HG02840 (cell line): ENCODE results near the gene THBS1.
A peak's percentile ranks its signal among the peaks of the same experiment; 100 is the strongest.

Experiments
- ATAC-seq: cut with Tn5 transposase; IDR thresholded peaks from one replicate; pipeline ENCODE4 v1.9.1; 2021; ENCODE audit warnings: mild to moderate bottlenecking, moderate library complexity, moderate number of reproducible peaks; ENCODE audit not compliant: unreplicated experiment, low FRiP score

THBS1 gene

DNA sequence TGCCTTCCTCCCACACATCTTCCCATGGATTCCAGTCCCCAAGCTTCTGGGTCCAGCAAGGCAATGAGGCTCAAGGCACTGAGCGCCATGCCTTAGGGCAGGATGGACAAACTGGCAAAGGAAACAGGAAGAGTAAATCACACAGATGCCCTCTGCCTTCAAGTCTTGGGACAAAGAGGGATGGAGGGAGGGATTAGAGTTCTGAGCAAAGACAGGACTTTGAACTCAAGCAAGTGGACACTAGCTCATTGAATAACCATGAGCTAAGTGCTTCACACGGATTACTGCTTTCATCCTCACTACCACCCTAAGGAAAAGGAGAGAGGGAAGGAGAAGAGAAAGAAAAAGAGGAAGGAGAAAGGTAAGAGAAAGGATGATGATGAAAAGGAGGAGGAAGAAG, 7.6 kb upstream of the THBS1 start:
- no peak for ATAC-seq

GRCh38 chr15:39573844-39574243, 7.0 kb upstream of the THBS1 start:
- ATAC-seq = no peak

- no peak for ATAC-seq
Measured at GRCh38 chr15:39574427-39574826, 6.5 kb upstream of the THBS1 start.

- ATAC-seq = no peak
Measured at GRCh38 chr15:39575180-39575579, 5.7 kb upstream of the THBS1 start.

DNA sequence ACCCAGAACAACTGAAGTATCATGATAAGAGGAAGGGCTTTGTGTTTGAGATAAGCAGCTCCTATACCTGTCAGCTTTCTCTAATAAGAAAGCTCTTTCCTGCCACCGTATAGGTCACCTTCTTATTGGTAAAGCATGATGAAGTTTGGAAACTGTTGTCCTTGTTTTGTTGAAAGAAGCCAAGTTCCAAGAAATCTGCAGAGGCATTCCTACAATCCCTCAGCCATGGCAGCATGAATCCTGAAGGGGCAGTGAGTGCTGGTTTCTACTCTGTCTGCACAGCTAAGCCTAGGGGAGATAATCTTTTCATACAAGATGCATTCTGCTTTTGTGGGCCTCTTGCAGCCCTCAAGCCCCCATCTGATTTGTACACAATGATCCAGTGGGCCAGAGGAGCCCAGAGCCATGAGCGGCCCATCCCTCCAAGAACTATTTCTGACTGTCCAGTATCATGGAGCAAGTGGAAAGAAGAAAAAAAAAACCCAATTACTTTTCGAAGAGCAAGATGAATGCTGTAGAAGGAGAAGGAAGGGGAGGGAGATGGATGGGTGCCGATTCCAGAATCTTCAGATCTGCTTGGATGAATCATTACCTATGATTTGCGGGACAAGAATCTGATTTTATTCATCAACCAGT, 1.9 kb upstream of the THBS1 start:
- no peak for ATAC-seq

- ATAC-seq = no peak
Measured at GRCh38 chr15:39579487-39580116, 1.3 kb upstream of the THBS1 start.

- ATAC-seq = peak; percentile 63
Measured at GRCh38 chr15:39580117-39580484, 778 bp upstream of the THBS1 start.

DNA sequence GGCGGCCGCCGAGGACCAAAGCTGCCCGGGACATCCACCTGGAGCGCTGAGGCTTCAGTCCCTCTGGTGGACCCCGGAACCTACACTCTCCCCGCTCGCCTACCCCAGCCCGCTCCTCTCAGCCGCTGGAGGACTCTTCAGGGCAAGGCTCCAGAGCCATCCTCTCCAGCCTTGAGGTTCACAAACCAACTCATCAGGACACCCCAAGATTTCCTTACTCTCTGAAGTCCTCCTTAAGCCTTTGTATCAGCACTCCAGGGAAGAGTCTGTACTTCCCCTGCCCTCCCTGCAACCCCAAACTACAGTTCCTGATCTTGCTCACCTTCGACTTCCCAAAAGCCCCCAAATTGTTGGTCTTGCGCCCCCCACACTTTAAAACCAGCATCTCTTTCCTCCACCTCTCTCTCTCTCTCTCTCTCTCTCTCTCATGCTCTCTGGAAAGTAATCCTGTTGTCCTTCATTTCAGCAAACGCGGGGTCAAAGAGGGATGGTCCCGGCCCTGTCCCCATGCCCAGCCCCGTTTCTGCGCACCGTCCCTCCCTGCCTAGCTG, 438 bp downstream of the THBS1 start:
- ATAC-seq = no peak

GRCh38 chr15:39581793-39582285, 960 bp downstream of the THBS1 start:
- no peak for ATAC-seq

DNA sequence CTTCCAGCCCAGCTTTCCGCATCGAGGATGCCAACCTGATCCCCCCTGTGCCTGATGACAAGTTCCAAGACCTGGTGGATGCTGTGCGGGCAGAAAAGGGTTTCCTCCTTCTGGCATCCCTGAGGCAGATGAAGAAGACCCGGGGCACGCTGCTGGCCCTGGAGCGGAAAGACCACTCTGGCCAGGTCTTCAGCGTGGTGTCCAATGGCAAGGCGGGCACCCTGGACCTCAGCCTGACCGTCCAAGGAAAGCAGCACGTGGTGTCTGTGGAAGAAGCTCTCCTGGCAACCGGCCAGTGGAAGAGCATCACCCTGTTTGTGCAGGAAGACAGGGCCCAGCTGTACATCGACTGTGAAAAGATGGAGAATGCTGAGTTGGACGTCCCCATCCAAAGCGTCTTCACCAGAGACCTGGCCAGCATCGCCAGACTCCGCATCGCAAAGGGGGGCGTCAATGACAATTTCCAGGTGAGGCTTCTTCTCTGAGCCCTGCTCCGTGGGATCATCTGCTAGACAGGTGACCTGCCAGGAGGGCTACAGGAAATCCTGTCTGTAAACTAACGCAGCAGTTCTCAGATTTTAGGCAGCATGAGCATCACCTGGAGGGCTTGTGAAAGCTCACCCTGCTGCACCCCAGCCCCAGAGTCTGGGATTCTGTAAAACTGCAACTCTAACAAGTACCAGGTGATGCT, 1.6 kb downstream of the THBS1 start:
- ATAC-seq = no peak

GRCh38 chr15:39582977-39583595, 2.2 kb downstream of the THBS1 start:
- ATAC-seq = no peak

GRCh38 chr15:39583596-39584265, 2.9 kb downstream of the THBS1 start:
- ATAC-seq = no peak

DNA sequence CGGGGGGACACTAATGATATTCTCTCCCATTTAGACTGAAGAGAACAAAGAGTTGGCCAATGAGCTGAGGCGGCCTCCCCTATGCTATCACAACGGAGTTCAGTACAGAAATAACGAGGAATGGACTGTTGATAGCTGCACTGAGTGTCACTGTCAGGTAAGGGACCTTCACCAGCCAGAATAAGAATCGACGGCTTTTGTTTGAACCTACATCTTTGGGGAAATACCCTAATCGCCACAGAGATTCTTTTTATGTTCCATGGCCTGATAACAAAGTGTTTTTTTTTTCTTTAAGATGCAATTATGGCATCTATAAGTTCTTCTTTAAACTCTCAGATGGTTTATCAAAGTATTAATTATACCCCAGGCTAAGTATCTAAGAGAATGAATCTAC, 3.4 kb downstream of the THBS1 start:
- ATAC-seq = no peak

DNA sequence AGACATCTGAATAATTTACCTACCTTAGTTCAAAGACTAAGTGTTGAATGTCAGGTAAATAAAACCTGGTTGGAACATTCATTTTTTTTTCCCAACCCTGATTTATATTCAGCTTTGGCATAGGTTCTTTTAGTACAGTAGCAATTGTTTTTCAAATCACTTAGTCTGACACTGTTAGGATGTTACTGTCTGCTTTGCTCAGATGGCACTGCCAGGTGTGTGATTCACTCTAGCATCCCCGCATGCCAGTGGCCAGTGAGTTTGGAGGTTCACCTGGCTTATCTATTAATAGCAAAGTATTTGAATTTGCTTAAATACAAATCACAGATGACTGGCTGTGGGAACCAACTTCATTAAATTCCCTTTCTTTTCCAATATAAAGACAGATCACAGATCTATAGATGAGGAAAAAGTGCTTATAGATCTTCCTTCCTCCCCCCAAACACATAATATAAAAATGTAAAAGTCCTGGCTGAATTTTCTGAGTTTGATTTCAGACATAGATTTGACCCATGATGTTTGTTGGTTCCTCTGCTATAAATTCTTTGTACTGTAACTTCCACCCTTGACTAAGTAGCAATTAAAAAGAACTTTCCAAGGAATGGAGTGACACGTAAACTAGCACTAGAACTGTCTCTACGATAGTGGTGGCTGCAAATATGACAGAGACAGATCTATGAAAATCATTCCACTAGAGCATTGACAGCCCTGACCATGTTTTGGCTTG, 3.9 kb downstream of the THBS1 start:
- no peak for ATAC-seq

- no peak for ATAC-seq
Measured at GRCh38 chr15:39585389-39585841, 4.5 kb downstream of the THBS1 start.

DNA sequence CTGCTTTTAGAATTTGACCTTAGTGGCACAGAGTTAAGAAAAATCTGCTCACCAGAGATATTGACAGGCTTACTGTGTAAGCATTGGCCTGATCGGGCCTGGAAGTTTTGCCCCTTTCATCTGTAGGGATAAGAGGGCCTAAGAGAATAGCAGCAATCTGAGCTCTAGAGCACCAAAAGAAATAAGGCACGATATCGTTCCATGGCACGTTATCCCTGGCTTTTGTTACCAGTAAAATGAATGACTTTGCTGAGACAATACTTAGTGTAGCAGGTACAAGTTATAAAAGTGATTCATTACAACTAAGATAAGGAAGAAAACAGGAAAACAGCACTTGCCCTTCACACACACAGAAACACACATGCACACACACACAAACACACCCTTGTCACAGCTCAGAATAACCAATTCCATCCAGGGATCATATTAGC, 5.0 kb downstream of the THBS1 start:
- ATAC-seq = no peak

DNA sequence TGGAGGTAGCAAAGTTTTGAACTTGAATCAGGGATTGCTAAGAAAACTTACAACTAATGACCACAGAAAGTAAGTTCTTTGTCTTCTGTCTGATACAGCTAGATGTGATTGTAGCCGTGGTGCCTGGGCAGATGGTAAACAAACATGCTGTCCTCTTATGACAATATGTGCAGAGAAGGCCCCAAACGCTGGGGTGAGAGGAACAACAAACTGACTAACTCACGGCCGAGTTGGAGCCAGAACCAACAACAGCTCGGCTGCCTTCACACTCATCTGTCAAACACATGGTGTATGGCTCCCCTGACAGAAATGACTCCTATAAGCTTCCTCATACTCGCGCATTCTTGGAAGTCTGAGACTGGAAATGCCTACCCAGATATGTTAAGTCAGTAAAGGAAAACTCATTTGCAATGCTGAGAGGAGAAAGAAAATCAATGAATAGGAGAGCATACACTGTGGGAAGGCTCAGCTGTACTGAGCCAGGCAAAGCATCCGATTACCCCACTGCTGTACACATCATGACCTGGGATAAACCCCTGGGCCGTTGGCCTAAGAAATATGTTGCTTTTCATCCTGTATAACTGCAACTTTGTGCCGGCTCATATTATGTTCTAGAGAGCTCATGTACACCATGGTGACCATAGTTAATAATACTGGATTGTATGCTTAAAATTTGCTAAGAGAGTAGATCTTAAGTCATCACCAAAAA, 5.7 kb downstream of the THBS1 start:
- no peak for ATAC-seq

- ATAC-seq = no peak
Measured at GRCh38 chr15:39587096-39587721, 6.3 kb downstream of the THBS1 start.
